ENCODE measurements around the gene KLHDC9.

DNA sequence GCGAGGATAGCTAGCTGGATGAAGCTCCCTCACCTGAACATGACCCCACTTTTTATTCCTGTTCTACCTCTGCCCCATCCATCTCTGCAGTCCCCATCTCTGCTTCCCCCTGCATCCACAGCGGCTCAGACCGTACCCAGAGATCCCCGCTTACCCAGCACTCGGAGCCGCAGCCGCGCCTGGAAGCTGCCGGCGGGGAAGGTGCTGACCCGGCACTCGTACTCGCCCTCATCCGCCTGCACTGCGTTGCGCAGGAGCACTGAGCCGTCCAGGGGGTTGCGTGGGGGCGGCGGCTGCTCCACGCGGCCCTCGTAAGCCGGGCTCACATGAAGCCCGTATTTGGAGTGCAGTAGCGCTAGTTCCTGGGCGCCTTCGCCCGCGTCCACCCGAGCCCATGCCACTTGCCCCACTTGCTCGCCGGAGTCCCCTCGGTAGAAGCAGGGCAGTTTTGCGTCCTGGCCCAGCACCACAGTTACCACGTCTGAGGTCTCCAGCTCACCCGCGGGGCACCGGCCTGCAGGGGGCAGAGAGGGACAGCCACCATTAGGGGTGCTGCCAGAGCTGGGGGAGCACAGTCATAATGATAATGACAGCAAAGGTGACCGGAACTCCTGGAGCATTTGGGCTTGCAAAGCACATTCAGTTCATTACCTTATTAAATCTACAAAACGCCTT lies 18.6 kb upstream of the KLHDC9 start:
- TF ChIP-seq, protein P1, sequence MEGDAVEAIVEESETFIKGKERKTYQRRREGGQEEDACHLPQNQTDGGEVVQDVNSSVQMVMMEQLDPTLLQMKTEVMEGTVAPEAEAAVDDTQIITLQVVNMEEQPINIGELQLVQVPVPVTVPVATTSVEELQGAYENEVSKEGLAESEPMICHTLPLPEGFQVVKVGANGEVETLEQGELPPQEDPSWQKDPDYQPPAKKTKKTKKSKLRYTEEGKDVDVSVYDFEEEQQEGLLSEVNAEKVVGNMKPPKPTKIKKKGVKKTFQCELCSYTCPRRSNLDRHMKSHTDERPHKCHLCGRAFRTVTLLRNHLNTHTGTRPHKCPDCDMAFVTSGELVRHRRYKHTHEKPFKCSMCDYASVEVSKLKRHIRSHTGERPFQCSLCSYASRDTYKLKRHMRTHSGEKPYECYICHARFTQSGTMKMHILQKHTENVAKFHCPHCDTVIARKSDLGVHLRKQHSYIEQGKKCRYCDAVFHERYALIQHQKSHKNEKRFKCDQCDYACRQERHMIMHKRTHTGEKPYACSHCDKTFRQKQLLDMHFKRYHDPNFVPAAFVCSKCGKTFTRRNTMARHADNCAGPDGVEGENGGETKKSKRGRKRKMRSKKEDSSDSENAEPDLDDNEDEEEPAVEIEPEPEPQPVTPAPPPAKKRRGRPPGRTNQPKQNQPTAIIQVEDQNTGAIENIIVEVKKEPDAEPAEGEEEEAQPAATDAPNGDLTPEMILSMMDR (IDR thresholded peaks at IDR 0.05; ENCODE audit: borderline replicate concordance, extremely low read depth, low read length, poor library complexity, severe bottlenecking), result no peak
- no peak for TF ChIP-seq EZH2 (IDR thresholded peaks at IDR 0.05; ENCODE audit: borderline replicate concordance, low read depth, low read length, severe bottlenecking)
